CD4-positive, alpha-beta T cell treated with Interleukin-1 beta for 1 hour (primary cell): ENCODE data around the gene BRD2.

Source experiments
- DNase-seq, 2 donors: peaks; one replicate each; pipeline ENCODE4 v3.0.0-alpha.2; 2020 to 2022

The BRD2 gene

DNA sequence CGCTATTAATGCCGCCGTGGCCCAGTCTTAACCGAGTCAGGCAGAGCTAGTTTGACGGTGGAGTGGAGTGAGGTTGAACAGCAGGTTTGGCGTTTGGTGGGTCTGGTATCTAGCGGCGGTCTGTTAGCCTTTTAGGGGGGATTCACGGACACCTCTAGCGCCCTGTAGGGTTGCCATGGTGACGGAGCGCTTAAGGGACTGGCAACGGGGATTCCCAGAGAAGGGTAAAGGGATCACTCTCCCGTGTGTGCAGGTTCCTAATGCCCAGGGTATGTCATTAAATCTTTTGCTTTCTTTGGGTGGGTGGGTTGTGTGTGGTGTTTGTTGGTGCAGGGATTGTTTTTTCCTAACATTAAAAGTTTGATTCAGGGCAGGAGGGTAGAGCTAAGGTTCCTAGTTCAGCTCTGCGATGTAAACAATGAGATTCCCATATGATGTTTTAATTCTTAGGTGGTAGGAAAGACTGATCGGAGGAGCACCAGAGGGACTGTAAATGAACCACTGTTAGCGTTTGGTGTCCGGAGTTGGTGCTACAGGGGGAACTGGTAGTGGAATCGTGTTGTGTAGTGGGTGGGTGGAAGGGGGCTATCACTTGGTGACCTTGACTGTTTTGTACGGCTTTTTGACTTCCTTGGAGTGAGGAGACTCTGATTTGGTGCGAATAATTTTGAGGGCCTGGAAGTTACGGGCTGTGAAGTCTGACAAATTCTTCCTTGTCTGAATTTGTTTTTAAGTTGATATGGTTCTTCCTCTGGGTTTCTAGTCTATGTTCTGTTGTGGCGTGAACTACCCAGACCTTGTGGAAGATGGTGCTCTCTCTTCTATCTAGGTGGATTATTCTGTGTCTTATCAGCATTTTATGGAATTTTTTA lies 5.0 kb downstream of the BRD2 start:
- DNase-seq: peak; percentile 78 to 79

DNA sequence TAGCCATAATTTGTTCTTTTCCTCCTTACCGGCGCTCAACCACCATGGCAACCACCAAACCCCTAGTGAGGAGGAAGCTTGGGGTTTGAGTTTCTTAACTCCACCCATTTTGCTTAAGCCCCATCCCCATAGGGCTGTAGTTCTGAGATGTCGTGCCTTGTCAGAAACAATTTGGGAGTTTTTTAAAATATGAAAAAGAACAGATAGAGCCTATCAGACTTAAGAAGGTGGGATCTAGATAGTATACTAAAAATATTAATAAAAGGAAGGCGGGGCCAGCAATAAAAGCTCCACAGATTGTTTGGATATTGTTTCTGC lies 5.6 kb downstream of the BRD2 start:
- DNase-seq: peak; percentile 44 to 69

DNA sequence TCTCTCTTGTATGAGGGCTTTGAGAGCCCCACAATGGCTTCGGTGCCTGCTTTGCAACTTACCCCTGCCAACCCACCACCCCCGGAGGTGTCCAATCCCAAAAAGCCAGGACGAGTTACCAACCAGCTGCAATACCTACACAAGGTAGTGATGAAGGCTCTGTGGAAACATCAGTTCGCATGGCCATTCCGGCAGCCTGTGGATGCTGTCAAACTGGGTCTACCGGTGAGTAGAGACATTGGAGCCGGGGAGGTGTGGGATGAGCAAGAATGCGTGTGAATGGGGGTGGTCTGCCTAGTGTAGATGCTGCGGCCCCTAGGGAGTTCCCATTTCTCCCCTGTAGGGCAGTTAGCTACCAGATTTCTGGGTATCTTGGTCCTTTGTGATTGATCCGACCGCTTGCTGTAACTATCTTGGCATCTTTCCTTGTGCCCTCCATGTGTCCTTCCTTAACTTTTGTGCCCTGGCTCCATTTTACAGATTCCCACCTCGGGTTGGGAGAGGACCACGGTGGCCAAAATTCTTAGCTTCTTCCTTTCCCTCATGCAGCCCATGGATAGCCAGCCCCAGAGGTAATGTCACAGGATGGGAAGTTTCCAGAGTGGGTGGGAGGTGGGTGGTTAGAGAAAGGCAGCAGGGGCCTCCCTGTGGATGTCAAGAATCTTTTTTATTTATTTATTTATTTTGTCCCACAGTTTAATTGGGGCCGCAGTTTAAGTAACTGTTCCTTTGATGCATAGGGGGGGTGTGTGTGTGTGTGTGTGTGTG lies 6.3 kb downstream of the BRD2 start:
- DNase-seq: peak in 1 of 2 donors; percentile 10

DNA sequence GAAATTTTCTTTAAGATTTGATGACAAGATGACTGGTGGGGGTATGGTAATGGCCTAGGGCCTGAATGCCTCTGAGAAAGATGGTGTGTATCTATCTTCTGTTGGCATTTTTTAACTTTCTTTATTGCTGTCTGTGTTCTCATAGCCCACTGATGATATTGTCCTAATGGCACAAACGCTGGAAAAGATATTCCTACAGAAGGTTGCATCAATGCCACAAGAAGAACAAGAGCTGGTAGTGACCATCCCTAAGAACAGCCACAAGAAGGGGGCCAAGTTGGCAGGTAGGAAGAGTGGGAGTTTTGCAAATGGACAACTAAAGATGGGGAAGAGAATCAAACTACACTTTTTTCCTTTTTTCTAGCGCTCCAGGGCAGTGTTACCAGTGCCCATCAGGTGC lies 7.5 kb downstream of the BRD2 start:
- no peak for DNase-seq

DNA sequence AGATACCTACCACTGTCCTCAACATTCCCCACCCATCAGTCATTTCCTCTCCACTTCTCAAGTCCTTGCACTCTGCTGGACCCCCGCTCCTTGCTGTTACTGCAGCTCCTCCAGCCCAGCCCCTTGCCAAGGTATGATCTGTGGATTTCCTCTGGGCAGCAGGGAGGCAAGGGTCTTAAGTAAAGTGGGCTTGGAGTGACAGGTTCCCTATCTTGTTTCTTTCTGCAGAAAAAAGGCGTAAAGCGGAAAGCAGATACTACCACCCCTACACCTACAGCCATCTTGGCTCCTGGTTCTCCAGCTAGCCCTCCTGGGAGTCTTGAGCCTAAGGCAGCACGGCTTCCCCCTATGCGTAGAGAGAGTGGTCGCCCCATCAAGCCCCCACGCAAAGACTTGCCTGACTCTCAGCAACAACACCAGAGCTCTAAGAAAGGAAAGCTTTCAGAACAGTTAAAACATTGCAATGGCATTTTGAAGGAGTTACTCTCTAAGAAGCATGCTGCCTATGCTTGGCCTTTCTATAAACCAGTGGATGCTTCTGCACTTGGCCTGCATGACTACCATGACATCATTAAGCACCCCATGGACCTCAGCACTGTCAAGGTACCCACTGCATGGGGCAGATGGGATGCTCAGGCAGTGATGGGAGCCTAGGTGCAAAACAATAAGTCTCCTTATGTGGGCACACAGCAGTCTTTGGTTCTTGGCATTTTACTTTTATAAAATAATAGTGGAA lies 8.1 kb downstream of the BRD2 start:
- peak in 1 of 2 donors; percentile 7 for DNase-seq

DNA sequence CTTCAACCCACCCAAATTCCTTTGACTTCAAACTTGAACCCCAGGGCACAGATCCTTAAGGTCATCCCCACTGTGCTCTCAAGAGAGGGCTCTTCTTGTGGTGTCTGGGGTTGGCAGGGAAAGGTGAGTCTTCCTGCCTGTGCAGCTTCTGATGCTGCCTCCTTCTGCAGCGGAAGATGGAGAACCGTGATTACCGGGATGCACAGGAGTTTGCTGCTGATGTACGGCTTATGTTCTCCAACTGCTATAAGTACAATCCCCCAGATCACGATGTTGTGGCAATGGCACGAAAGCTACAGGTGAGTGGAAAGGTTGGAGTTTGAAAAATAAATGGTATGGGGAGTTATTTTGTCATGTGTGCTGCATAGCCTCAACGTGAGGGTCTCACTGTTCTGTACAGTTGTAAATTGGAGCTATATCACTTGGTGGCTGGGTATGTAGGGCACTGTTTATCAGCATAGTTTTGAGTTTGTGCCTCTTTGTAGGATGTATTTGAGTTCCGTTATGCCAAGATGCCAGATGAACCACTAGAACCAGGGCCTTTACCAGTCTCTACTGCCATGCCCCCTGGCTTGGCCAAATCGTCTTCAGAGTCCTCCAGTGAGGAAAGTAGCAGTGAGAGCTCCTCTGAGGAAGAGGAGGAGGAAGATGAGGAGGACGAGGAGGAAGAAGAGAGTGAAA lies 9.0 kb downstream of the BRD2 start:
- DNase-seq: peak in 1 of 2 donors; percentile 5

DNA sequence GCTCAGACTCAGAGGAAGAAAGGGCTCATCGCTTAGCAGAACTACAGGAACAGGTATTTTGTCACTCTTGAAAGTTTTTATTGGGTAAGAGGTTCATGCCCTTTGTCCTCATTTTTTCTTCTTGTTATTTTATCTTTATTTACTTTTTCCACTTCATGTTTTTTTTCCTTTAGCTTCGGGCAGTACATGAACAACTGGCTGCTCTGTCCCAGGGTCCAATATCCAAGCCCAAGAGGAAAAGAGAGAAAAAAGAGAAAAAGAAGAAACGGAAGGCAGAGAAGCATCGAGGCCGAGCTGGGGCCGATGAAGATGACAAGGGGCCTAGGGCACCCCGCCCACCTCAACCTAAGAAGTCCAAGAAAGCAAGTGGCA lies 9.5 kb downstream of the BRD2 start:
- no peak for DNase-seq

DNA sequence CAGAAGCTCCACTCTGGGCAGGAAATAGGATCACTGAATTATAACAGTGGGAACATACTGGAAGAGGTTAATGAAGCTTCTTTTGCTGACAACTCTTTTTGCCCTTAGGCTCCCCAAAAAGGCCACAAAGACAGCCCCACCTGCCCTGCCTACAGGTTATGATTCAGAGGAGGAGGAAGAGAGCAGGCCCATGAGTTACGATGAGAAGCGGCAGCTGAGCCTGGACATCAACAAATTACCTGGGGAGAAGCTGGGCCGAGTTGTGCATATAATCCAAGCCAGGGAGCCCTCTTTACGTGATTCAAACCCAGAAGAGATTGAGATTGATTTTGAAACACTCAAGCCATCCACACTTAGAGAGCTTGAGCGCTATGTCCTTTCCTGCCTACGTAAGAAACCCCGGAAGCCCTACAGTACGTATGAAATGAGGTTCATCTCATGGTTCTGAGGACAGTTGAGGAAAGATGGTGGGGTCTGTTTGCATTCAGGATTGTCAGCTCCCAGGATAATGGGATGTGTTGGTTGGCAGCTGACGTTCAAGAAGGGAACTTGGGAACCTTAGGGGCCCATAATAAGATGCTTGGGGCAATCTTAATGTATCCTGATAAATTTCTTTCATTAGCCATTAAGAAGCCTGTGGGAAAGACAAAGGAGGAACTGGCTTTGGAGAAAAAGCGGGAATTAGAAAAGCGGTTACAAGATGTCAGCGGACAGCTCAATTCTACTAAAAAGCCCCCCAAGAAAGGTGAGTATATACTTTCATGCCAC lies 11.5 kb downstream of the BRD2 start:
- peak in 1 of 2 donors; percentile 5 for DNase-seq

DNA sequence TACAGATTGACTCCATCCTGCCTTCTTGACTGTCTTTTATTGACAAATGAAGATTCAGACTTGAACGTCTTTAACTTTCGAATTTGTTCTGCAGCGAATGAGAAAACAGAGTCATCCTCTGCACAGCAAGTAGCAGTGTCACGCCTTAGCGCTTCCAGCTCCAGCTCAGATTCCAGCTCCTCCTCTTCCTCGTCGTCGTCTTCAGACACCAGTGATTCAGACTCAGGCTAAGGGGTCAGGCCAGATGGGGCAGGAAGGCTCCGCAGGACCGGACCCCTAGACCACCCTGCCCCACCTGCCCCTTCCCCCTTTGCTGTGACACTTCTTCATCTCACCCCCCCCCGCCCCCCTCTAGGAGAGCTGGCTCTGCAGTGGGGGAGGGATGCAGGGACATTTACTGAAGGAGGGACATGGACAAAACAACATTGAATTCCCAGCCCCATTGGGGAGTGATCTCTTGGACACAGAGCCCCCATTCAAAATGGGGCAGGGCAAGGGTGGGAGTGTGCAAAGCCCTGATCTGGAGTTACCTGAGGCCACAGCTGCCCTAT lies 12.2 kb downstream of the BRD2 start:
- DNase-seq: peak in 1 of 2 donors; percentile 24

DNA sequence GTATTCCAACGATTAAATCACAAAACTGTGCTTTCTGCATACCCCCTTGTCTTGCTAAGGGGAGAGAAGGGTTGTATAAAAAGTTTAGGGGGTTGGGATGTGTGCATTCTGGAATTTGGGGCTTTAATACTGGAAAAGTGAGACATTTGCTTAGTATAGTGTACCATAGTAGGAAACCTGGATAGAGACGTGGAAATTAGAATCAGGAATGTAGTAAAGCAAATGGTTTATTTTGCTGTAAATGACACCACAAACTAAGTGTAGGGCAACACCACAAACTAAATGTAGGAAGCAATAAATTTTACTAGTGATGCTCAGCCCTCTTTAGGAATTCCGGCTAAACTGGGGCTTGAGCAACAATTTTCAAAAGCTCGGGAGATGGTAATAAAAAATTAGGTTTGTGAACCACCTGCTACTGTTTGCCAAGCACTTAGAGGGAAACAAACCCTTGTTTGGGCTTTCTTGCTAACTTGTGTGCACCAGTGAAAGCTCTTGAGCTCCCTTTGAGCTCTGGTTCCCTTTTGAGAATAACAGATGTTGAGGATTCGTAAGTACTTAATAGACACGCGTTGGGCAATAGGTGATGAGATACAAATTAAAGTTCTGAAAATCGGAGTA lies 13.8 kb downstream of the BRD2 start:
- peak in 1 of 2 donors; percentile 32 for DNase-seq

DNA sequence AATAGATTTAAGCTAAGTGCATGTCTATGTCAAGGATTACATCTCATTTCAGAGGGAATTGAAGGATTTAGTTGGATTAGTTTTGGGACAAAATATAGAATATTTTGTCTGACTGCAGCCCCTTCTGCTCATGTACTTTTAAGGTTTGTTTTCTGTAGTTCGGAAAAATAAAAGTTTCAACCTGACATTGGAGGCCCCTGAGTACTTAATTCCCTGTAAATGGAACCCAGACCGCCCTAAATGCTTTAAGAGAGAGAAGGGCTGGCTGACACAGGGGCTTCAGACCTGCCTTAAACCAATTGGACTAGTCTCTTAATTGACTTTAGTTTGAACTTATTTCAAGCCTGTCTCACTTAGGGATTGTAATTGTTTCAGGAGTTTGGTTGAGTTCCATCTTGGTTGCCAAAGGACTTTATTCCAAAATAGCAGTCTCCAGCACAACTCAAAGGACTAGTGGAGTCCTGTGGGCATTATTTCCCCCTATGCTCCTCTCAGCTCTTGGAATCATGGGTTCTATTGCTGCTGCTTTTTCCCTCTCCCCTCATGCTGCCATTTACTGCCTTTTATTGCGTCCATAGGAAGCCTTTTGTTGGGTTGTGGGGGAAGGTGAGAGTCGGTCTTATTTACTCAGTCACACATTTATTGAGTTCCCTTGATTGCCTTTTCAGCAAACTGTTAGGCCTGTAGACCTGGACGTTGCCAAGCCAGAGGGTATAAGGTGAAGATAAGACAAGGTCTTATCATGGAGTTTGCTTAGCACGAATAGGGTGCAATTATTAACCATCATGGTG lies 14.5 kb downstream of the BRD2 start:
- peak in 1 of 2 donors; percentile 31 for DNase-seq

DNA sequence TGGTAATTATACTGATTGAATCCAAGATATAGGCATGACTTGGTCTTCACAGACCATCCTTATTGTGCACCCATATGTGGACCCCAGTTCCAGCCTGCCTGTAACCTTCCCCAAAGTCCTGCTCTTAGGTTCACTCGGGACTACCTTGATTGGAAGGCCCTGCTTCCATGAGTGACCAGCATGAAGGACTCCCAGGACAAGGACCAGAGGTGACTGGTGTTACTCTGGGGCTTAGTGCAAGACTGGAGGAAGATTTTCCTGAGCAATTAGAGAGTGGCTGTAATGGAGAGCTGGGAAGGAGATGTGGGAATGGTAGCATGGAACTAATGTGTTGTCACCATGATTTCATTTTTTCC lies 15.1 kb downstream of the BRD2 start:
- no peak for DNase-seq

DNA sequence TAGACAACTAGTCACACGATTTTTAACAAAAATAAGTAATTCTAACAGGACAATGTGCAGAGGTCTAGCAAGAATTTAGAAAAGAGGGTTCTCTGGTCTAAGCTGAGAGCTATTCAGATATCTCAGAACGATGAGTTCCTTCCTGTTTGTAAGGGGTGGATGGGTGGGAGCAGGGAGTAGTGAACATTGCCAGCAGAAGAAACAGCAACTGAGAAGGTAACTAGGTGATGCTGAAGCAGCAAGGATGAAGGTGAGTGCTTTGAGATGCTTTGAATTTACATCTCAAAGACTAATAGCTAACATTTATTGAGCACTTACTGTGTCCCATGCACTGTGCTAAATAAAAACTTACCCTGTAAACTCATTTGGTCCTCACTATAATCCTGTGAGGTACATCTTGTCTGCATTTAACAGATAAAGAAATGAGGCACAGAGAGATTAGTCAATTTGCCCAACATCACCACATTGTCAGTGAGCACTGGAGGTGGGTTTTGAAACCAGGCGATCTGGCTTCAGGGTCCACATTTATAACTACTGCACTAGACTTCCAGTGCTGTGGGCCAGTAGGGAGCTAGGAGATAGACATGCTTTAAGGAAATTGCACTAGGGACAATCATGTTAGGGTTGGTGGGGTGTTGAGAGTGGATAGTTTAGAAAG lies 15.7 kb downstream of the BRD2 start:
- peak in 1 of 2 donors; percentile 22 for DNase-seq

DNA sequence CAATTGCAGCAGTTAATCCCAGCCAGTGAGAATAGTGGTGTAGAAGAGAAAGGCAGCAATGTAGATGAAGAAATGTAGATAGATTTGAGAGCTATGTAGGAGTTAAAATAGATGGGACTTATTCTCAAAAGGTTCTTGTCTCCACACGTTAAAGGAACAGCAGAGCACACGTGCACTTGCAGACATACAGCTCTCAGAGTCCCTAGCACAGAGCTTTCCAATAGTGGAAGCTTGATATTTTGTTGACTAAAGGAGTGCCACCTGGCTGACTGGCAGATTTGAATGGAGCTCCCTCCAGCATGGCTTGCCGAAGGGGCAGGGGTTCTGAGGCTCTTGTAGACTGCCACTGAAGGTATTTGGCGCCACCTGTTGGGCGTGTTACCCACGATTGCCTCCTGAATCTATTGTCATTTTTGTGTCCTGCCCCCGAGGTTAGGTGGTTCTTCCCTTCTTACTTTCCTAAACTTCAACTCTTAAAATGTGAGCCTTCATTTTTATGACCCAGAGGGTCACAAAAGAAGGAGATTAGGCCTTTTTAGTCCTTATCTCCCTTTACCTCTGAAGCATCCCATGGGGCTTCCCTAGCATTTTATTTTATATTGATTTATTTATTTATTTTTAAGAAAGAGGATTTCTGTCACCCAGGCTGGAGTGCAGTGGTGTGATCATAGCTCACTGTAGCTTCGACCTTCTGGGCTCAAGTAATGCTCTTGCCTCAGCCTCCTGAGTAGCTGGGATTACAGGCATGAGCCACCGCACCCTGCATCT lies 16.4 kb downstream of the BRD2 start:
- peak; percentile 88 for DNase-seq

DNA sequence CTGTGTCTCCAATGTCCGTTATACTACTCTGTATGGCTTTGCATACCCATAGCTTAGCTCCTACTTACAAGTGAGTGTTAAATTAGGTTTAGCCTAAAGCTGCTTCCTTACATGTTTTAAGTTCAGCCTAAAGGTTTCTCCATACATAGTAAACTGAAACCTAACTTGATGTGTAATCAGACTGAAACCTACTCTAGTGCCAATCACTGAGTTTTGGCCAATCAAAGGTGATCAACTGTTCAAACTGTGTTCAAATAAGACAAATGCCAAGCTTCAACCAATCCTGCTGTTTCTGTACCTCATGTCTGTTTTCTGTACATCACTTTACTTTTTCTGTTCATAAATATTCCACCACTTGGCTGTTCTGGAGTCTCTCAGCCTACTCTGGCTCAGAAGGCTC lies 21.0 kb downstream of the BRD2 start:
- no peak for DNase-seq

DNA sequence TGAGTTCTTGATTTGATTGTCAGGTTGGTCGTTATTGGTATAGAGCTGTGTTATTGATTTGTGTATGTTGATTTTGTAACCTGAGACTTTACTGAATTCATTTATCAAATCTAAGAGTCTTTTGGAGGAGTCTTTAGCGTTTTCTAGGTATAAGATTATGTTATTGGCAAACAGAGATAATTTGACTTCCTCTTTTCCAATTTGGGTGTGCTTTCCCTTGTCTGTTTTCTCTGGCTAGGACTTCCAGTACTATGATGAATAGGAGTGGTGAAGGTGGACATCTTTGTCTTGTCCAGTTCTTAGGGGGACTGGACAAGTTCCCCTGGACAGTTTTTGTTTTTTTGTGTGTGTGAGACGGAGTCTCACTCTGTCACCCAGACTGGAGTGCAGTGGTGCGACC lies 23.6 kb downstream of the BRD2 start:
- no peak for DNase-seq

DNA sequence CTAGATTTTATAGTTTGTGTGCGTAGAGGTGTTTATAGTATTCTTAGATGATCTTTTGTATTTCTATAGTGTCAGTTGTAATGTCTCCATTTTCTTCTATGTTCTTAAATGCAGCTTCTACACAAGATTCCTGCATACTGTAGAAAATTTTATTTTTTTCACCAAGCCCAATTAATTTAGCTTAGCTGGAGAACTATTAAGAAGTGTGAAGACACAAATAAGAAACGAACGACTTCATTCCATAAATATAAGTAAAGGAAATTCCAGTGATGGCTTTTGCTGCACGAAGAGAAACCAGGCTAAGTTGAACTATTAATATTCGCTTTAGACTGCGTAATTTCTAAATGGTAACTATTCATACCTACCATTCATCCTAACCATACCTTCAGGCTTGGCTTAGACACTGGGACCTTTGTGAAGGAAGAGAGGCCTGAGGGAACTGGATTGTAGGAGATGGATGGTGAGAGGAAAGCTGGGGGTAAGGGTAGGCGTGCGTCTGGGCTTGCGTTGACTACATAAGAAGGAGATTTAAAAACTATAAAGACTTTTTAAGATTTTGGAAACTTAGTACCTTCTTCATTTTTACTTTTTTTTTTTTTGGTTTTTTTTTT lies 25.1 kb downstream of the BRD2 start:
- DNase-seq: no peak

DNA sequence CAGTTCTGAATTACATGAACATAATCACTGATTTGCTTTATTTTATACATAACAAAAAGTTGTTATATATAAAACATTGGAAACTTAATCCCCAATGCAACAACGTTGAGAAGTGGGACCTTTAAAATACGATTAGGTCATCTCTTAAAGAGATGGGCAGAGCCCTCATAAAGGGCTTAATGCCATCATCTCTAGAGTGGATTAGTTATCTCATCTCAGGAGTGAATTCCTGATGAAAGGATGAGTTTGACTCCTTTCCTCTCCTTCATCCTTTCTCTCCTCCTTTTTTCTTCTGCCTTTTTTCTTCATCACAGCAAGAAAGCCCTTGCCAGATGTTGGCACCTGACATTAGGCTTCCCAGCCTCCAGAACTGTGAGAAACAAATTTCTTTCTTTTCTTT lies 27.1 kb downstream of the BRD2 start:
- DNase-seq: no peak

DNA sequence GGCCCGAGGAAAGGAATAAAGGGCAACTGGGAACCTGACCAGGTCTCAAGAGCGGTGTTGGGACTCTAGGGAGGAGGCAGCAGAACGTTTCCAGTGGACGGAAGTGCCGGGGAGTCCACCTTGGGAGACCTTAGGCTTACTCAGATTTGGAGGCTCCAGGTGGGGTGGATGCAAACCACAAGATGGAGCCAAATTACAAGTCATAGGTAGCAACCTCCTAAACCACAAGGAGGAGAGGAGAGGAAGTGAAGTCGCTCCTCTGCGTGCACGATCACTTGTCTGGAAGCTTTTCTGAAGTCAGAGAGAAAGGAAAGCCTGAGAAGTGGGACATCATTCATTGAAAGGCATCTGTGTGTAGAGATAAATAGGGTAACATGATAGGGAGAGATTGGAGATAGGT lies 31.7 kb downstream of the BRD2 start:
- DNase-seq: peak; percentile 28 to 31
